K562 (cell line): ENCODE data around the gene RHOBTB3. TPM values are rescaled to one million over a fixed set of nuclear protein-coding genes. Genes with fewer than 3 reads are reported as not detected.

ENCODE experiments used
- COPS2 ChIP-seq: fragments of 450-650 bp; conservative IDR thresholded peaks from 2 replicates; pipeline ENCODE4 v1.6.1; 2016; ENCODE audit warnings: mild to moderate bottlenecking, moderate library complexity
- ETV6 ChIP-seq, 3 experiments: fragments of 150-350 bp in 1 of 3; sonication (generic) in 1 of 3; formaldehyde crosslinking in 1 of 3; IDR thresholded peaks; 2 replicates each; pipeline versions ENCODE4 v1.6.1 to v1.8.0; 2014 to 2022; ENCODE audit warnings: borderline replicate concordance in 2 of 3, low read depth in 2 of 3, antibody characterized with exemption in 1 of 3, low read length in 1 of 3, mild to moderate bottlenecking in 1 of 3, missing genetic modification reagents in 1 of 3
- FOSL1 ChIP-seq: fragments of 200-800 bp; sonication (Bioruptor generic); conservative IDR thresholded peaks from 2 replicates; pipeline ENCODE4 v1.6.1; 2016; ENCODE audit warnings: missing genetic modification characterization, missing compliant biosample characterization
- FOXP1 ChIP-seq: sonication (generic); formaldehyde crosslinking; IDR thresholded peaks from 2 replicates; pipeline ENCODE4 v1.8.0; 2022; ENCODE audit warnings: mild to moderate bottlenecking, missing genetic modification reagents
- FUS ChIP-seq: fragments of 200-400 bp; formaldehyde crosslinking; optimal IDR thresholded peaks from 2 replicates; pipeline ENCODE3; 2017; ENCODE audit warnings: low read depth, low read length
- HES1 ChIP-seq: fragments of 450-650 bp; IDR thresholded peaks from 2 replicates; pipeline ENCODE4 v1.6.1; 2016; ENCODE audit warnings: low read depth, mild to moderate bottlenecking, moderate library complexity
- IRF9 ChIP-seq: fragments of 450-650 bp; IDR thresholded peaks from 2 replicates; pipeline ENCODE4 v1.6.1; 2016; ENCODE audit warnings: missing biosample characterization, missing genetic modification characterization
- MECOM ChIP-seq: fragments of 250-450 bp; sonication (Bioruptor Pico); IDR thresholded peaks from 2 replicates; pipeline ENCODE4 v1.8.0; 2022; ENCODE audit warnings: inconsistent platforms
- MLLT1 ChIP-seq, 2 experiments: fragments of 450-650 bp; IDR thresholded peaks; 2 replicates each; pipeline ENCODE4 v1.6.1; 2016
- MTA1 ChIP-seq: fragments of 450-650 bp; IDR thresholded peaks from 2 replicates; pipeline ENCODE4 v1.6.1; 2017; ENCODE audit warnings: borderline replicate concordance
- MYC ChIP-seq, 2 experiments: fragments of 250-450 bp in 1 of 2; sonication (Bioruptor Pico) in 1 of 2; IDR thresholded peaks; 2 replicates each; pipeline versions ENCODE4 v1.5.1 to v1.6.1; 2012 to 2021; ENCODE audit warnings: low read depth in 2 of 2, borderline replicate concordance in 1 of 2, improper control_type of control experiment in 1 of 2, low read length in 1 of 2, mild to moderate bottlenecking in 1 of 2, moderate library complexity in 1 of 2
- NCOA4 ChIP-seq: fragments of 450-650 bp; IDR thresholded peaks from 2 replicates; pipeline ENCODE4 v1.6.1; 2018; ENCODE audit warnings: mild to moderate bottlenecking; ENCODE audit not compliant: partially characterized antibody
- POLR2A ChIP-seq: fragments of 450-650 bp; conservative IDR thresholded peaks from 2 replicates; pipeline ENCODE4 v1.6.1; 2016
- RBM39 ChIP-seq: fragments of 200-400 bp; formaldehyde crosslinking; optimal IDR thresholded peaks from 2 replicates; pipeline ENCODE3; 2018; ENCODE audit warnings: low read depth, low read length
- TFAP4 ChIP-seq: sonication (generic); formaldehyde crosslinking; IDR thresholded peaks from 2 replicates; pipeline ENCODE4 v1.8.0; 2022; ENCODE audit warnings: missing genetic modification reagents, mild to moderate bottlenecking, moderate library complexity, borderline replicate concordance
- THRAP3 ChIP-seq: fragments of 450-650 bp; IDR thresholded peaks from 2 replicates; pipeline ENCODE4 v1.6.1; 2016; ENCODE audit warnings: mild to moderate bottlenecking, inconsistent platforms, borderline replicate concordance
- ZNF197 ChIP-seq: fragments of 200-800 bp; sonication (Bioruptor generic); IDR thresholded peaks from 2 replicates; pipeline ENCODE4 v1.6.1; 2016; ENCODE audit warnings: low read depth, missing genetic modification characterization, missing compliant biosample characterization
- ZNF696 ChIP-seq: fragments of 250-450 bp; sonication (Bioruptor Pico); conservative IDR thresholded peaks from 2 replicates; pipeline ENCODE4 v1.4.0; 2020; ENCODE audit warnings: mild to moderate bottlenecking, moderate library complexity
- ZNF699 ChIP-seq: fragments of 250-450 bp; sonication (Bioruptor Pico); IDR thresholded peaks from 2 replicates; pipeline ENCODE4 v1.8.0; 2021; ENCODE audit warnings: mild to moderate bottlenecking, moderate library complexity; ENCODE audit not compliant: insufficient replicate concordance
- polyA plus RNA-seq, 8 experiments: library from polyadenylated mRNA; depleted of rRNA in 4 of 8; stranded (reverse) in 5 of 8; unstranded in 3 of 8; fragments of >200 nt; fragmentation: Nextera tagmentation in 2 of 8; fragmentation: Illumina TruSeq in 1 of 8; extraction: Ambion mirVana in 2 of 8; extraction: Trizol in 1 of 8; gene quantifications; 2 replicates each; pipeline versions ENCODE4 v1.2.1 to v1.2.3, GENCODE V29; 2011 to 2014; ENCODE audit warnings: inconsistent platforms in 1 of 8, missing spikeins in 1 of 8
- total RNA-seq, 7 experiments: library from RNA; depleted of rRNA in 6 of 7; stranded (reverse); fragments of >200 nt in 6 of 7; fragmentation: Illumina TruSeq in 2 of 7; extraction: Trizol in 2 of 7; gene quantifications; 2 replicates each; pipeline versions ENCODE4 v1.2.1 to v1.2.3, GENCODE V29; 2011 to 2021; ENCODE audit warnings: low replicate concordance in 1 of 7

Gene RHOBTB3
- total and polyA plus RNA-seq, 9 of the 15 experiments (the other 6 are each of a cell fraction or from before 2014, with no cell fraction given): 39.7 to 143 (median 115) TPM

- TF ChIP-seq TFAP4 (peak; percentile 99), COPS2 (no peak), FUS (no peak), HES1 (peak; percentile 75), FOXP1 (CRISPR knock-in tag) (0 out of 2 replicates have a peak, but pooled peaks have one; percentile 46), NCOA4 (no peak), FOSL1 (tag) (peak; percentile 99), MECOM (CRISPR knock-in tag) (peak; percentile 95), ETV6 (IDR thresholded peaks at IDR 0.05; ENCODE audit: borderline replicate concordance in 1 of 2, low read depth in 2 of 2, low read length in 1 of 2) (0 out of 4 replicates have a peak, but pooled peaks of 1 of the 2 experiments have one; percentile 71), ETV6 (CRISPR knock-in tag; IDR thresholded peaks at IDR 0.05; ENCODE audit: borderline replicate concordance) (no peak), THRAP3 (0 out of 2 replicates have a peak, but pooled peaks have one; percentile 16), IRF9 (tag) (peak; percentile 71), RBM39 (peak; percentile 37), ZNF699 (CRISPR knock-in tag) (no peak), MYC (IDR thresholded peaks at IDR 0.05; ENCODE audit: low read depth, low read length) (peak; percentile 83), MYC (CRISPR knock-in tag; IDR thresholded peaks at IDR 0.05; ENCODE audit: borderline replicate concordance, low read depth) (no peak; the same call in 1 of the 2 replicates), ZNF696 (CRISPR knock-in tag) (no peak), POLR2A (peak; percentile 83), MLLT1 (IDR thresholded peaks at IDR 0.05) (peak; percentile 93 to 99), MTA1 (peak; percentile 92), ZNF197 (0 out of 2 replicates have a peak, but pooled peaks have one; percentile 33)
These were observed 18.7 kb upstream of the RHOBTB3 start (continued) for GRCh38 chr5:95712347-95712958.
